Measurements from ENCODE around the gene BTK.

Gene BTK

DNA sequence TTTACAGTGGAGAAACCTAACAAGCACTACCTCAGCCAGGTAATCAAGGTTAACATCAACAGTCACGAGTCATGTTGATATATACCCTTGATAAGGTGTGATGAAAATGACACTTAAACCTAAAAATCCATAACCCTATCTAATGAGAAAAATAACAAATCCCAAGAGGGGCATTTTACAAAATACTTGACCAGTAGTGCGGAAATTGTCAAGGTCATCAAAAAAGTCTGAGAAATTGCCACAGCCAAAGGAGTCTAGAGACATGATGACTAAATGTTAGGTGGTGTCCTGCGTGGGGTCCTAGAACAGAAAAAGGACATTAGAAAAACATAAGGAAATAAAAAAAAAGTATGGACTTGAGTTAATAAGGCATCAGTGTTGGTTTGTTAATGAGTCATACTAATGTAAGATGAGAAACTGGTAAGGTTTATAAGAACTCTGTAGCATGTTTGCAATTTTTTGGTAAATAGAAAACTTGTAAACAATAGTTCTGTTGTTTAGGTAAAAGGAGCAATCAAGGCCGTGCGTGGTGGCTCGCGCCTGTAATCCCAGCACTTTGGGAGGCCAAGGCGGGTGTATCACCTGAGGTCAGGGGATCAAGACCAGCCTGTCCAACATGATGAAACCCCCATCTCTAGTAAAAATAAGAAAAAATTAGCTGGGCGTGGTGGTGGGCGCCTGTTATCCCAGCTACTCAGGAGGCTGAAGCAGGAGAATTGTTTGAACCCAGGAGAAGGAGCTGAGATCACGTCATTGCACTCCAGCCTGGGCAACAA is 7.7 kb upstream of the BTK start:
- no peak for DNase-seq (ENCODE audit: low read depth)

DNA sequence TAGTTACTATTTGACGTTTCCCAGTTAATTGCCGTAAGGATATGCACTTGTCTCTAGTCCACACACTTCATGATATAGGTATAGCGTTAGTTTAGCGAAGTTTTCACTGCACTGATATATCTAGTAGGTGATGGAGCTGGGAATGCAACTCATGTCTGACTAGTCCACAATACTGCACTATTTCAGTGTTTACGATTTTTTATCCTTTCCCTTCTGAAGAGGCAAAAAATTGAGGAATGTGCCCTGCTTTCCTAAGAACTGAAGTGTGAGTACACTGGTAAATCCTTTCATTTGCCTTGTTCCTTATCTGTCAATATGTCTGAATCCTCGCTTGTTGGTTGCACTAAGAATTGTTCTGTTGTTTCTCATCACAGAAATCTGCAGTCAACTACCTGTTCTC is 5.8 kb upstream of the BTK start:
- DNase-seq (ENCODE audit: low read depth) = no peak

DNA sequence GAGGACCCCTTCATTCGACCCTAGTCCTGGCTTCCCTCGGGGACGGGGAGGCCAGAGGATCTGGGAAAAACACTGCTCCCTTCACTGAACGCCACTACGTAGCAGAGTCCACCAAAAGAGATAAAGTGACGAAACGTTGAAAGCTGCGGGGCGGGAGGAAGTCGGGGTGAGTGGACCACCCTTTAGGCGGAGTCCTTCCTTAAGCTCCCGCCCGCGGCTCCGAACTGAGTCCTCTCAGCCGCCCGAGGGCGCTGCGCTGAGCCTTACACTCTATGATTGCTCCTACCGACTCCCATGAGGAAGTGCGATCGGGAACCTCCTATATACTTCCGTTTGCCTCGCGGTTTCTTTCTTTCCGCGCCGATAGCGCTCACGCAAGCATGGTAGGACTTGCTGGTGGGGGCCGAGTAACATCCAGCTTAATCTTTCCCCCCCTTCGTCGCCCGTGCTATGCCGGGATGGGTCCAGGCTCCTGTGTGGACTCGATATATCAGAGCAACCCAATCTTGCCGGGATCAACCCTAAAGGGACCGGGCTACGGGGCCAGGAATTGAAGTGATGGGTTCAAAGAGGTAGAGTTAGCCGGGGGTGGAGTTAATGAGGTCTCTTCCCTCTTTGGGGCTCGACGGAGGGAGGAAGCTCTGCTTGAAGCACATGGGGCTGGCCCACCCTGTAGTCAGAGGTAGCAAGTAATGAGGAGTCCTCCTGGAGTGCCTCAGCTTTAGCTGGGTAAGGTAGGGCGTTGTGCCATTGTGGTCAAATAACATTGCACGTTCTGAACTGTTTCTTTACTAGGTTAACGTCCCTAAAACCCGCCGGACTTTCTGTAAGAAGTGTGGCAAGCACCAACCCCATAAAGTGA is 4.9 kb upstream of the BTK start, which contains the start of gene RPL36A:
TSS of gene RPL36A (plus strand) at position 348 of the 862 bp plus-strand sequence. CDS start at position 381, 33 bp downstream.
- DNase-seq (ENCODE audit: low read depth) = peak; percentile 73

GRCh38 chrX:101388604-101389003 is 2.6 kb upstream of the BTK start:
- DNase-seq (ENCODE audit: low read depth) = no peak

DNA sequence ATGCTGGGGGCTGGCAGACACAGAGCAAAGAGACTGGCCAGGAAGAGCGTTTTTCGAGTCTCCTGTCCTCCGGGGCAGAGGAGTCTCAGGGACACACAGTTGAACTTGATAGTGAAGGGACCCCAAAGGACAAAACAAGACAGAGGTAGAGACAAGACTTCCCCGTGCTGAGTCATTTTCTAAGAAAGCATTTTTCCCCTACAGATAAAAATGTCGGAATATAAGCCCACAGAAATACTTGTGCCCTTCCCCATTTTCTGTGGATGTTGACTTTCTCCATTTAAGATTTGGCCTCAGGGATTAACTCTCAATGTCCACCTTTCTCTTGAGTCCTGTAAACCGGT is 523 bp upstream of the BTK start:
- DNase-seq (ENCODE audit: low read depth) = no peak

- no peak for DNase-seq (ENCODE audit: low read depth)
Observed at GRCh38 chrX:101385026-101385684, 836 bp downstream of the BTK start.

DNA sequence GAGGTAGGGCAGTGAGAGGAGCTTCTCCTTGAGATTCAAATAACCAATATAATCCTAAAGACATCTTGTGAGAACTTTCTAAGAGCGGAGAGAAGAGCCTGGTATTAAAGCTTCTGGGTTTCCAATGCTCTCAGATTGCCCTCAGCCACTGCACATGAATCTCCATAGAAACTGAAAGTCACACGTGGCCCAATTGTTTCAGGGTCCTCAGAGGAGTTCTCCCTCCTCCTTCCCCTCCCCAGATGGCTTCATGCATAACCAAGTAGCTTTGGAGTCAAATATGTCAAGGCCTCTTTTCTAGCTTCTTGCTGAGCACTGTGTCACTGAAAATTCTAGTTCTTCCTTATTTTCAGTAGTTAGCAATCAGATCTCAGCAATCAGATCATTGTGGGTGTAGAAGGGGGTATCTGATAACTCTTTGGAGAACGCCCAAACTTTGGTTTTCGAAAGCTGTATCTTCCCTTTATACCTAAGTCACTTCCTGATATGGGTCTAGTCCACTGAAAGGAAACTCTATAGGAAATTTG is 2.2 kb downstream of the BTK start:
- DNase-seq (ENCODE audit: low read depth) = no peak

GRCh38 chrX:101377547-101377946 is 8.4 kb downstream of the BTK start:
- DNase-seq (ENCODE audit: low read depth) = no peak

- DNase-seq (ENCODE audit: low read depth) = no peak
Observed at GRCh38 chrX:101370888-101371504, 15.0 kb downstream of the BTK start.

DNA sequence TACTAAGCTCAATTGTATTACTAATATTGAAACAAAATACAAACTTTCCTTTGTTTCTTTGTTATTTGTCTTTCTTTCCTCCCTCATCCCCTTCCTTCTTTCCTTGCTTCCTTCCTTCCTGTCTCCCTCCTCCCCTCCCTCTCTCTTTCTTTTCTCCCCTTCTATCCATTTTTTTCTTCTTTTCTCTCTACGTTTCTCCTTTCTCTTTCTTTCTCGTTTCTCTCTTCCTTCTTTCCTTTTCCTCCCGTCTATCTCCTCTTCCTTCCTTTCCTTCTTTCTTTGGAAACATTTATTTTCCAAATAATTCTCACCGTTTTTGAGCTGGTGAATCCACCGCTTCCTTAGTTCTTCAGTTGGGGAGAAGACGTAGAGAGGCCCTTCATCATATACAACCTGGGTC is 16.3 kb downstream of the BTK start:
- DNase-seq (ENCODE audit: low read depth) = no peak

GRCh38 chrX:101368800-101369199 is 17.2 kb downstream of the BTK start:
- DNase-seq (ENCODE audit: low read depth) = no peak

DNA sequence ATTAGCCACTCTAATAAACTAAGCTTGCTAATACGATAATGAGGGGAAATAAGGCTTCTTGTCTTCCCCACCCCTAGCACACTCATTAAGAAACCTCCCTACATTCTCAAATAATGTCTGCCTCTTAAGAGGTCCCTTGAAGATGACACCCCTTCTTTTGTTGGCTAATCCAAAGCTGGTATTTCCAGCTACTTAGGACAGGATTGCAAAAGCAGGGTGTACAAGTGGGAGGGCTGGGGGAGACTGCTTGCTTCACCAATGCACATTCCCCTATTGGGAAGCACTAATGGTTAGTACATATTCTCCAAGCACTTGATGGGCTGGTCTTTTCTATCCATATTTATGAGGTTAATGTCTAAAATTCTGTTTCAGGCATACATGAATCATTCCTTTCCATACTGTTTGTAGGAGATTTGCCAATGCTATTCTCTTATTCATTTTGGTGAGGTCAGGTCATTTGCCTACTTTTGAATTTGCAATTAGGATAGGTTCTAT is 20.6 kb downstream of the BTK start:
- DNase-seq (ENCODE audit: low read depth) = no peak

DNA sequence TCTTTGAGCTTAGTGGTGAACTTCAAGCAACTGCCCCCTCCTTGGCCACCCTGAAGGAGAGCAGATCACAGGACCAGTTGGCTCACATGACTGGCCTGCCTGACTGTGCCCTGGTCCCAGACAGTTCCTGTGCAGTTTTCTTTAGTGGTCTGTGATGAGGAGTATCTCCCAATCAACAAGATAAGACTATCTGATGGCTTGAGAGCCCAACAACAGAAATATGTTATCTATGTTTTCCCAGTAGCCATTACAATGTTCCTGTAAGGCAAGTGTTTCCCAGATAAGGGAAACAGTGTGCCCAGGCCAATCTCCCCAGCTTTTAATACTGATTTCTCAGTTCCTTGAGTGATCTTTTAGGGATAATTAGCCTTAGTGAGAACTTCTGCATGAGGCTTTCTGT is 23.2 kb downstream of the BTK start:
- DNase-seq (ENCODE audit: low read depth) = no peak

- DNase-seq (ENCODE audit: low read depth) = no peak
Observed at GRCh38 chrX:101362116-101362515, 23.9 kb downstream of the BTK start.

DNA sequence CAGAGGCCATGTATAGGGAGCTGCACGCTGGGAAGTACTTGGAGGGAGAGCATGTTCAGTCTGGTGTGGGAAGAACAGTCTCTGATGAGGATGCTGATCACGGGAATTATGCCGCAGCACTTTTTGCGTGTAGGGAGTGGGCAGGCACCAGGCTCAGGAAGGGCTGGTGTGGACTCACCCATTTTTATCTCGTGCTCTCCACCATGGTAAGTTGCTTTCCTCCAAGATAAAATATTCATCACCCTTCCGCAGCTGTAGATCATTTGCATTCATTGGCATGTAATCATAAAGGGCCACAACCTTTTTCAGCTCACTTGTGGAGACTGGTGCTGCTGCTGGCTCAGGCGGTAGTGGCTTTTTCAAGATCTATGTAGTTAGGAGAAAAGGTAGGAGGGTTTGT is 25.6 kb downstream of the BTK start:
- DNase-seq (ENCODE audit: low read depth) = no peak

DNA sequence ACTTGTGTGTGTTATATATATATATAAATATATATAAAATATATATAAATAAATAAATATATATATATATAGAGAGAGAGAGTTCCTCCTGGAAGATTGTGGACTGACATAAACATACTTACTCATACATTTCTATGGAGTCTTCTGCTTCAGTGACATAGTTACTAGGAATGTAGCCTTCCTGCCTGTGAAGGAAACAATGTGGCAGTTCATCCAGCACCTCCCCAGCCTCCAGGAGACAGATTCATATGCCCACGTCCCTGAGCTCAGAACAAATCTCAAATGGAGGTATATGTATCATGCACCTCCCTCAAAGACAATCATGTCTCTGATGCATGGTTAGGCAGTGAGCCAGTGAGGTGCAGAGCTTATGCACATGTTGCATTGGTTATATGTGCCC is 26.0 kb downstream of the BTK start:
- no peak for DNase-seq (ENCODE audit: low read depth)

DNA sequence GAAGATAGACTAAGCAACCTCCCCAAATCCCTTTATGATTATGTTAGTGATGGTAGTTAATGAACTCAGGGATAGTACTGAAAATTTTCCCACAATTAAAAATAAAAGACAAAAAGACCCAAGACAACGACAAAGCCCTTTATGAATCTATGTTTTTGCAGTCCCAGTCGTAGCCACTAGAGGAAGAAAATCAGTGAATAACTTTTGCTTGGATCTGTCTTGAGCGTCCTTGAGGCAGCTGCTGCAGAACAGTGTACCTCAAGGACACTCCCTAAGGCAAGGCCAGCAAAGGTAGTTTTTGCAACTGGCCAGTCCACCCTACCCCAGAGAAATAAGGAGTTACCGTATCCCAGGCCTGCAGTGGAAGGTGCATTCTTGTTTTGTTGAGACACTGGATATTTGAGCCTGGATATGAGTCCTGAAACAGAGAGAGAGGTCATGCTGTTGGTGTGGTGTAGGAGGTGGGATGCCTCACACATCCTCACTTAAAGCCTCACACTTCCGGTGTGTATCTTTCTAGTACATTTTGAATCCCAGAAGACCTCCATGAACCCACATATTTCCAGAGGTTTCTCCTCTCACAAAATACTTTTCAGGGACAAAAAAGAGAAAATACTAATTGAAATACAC is 28.7 kb downstream of the BTK start:
- DNase-seq (ENCODE audit: low read depth) = no peak

DNA sequence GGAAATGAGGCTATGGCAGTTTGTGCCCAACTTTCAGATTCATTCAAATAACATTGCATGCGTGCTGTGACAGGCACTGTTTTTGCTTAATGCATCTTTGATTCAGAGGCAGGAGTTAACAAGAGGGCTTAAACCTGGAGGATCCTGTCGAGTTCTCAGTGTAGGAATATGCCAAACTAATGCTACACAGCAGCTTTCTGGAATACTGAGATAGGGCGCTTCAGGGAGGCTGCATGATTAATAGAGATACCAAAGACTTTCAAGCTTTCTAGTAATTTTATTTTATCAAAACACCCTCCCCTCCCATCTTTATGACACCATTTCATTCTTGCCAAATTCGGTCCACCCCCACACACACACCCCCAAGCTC is 36.8 kb downstream of the BTK start:
- DNase-seq (ENCODE audit: low read depth) = no peak

GRCh38 chrX:101348452-101349192 is 37.4 kb downstream of the BTK start, which contains the start of gene TIMM8A:
Gene TIMM8A, minus strand, starts transcription at chrX:101348742. Its CDS starts 78 bp downstream, at chrX:101348664.
- peak; percentile 70 for DNase-seq (ENCODE audit: low read depth)

DNA sequence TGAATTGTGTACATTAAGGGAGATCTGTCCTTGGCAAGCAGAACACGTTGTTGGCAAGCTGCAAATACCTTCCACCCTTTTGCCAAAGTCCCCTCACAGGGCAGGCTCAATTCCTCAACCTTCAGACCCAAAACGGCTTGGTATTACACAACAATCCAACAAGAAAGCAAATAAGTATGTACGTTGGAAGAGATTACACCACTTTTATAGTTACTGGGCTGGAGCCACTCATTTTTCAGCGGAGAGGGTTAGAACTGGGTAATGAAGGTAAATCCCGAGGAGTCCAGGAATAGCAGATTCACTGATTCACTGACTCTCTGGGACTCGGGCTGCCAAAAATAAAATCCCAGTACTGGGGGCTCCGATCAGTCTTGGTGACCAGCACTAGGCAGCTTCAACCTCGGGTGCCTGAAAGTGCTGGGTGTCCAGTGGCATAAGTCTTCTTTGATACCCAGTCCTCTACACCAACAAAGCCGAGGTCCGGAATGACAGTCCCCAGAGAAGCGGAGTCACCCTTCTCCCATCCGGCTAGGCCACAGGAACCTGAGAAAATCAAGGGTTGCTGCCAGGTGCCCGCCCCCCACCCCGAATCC is 38.0 kb downstream of the BTK start:
- no peak for DNase-seq (ENCODE audit: low read depth)

Measured in activated T-cell treated with anti-CD3 and anti-CD28 coated beads for 24 hours (primary cell).